ENCODE results near the gene CRYBA4.

Gene CRYBA4

DNA sequence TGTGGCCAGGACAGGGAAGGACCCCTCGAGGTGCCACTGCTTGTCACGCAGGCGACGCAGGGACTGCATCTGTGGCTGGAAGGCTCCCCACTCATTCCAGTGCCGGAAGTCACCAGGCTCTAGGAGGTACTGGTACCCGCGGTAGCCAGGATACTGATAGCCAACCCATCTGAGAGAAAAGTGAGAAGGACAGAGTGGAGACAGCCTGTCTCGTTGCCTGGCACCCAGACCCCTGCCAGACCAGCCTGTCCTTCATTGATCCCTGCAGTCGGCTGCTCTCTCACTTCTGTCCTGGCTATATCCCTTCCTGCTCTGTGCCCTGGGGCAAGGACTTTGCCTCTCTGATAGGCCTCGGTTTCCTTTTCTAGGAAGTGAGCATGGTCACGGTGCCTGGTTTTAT, 22.3 kb upstream of the CRYBA4 start:
- Histone ChIP-seq H3K9ac (ENCODE audit: low read length) (no peak overlapping the region), H3K4me2 (ENCODE audit: low read length) (no peak overlapping the region), H3K27ac (ENCODE audit: low read length) (no peak overlapping the region), H3K27me3 (ENCODE audit: low read depth, low read length) (peaks cover 32% of the 10 kb centered on the region), H3K4me1 (ENCODE audit: low read length) (no peaks in the 10 kb centered on the region), H3K79me2 (ENCODE audit: low read length) (no peaks in the 10 kb centered on the region), H3K36me3 (replicated peaks; ENCODE audit: low read depth, low read length) (no peaks in the 10 kb centered on the region), H3K9me3 (ENCODE audit: insufficient read depth, low read length) (no peaks in the 10 kb centered on the region), H2AFZ (ENCODE audit: low read depth, low read length) (no peak overlapping the region), H3K4me3 (ENCODE audit: low read length) (no peak overlapping the region), H4K20me1 (ENCODE audit: insufficient read depth, low read length) (no peaks in the 10 kb centered on the region)
- TF ChIP-seq EZH2phosphoT487 (IDR thresholded peaks at IDR 0.05; ENCODE audit: low read depth) (no peak), CTCF (IDR thresholded peaks at IDR 0.05; ENCODE audit: low read depth, low read length) (no peak)

DNA sequence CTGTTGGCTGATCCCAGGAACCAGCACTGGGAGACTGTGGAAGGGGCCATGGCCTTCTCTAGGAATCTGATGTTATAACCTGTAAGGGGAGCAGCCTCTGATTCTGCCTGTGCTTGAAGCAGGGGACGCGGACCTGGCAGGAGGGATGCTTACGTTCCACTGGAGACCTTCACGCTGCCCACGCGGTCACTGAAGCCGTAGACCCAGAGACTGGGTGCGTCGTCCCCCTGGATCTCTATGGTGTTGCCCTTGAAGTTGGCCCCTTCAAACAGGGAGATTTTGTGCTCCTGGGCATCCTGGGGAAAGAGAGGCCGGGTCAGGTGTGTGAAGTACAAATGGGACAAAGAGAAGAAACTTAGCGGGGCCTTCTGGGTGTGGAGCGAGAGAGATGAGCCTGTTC, 20.0 kb upstream of the CRYBA4 start:
- Histone ChIP-seq H3K4me2 (ENCODE audit: low read length) (no peak overlapping the region), H3K9ac (ENCODE audit: low read length) (no peak overlapping the region), H3K4me3 (ENCODE audit: low read length) (no peak overlapping the region), H3K36me3 (replicated peaks; ENCODE audit: low read depth, low read length) (no peaks in the 10 kb centered on the region), H3K79me2 (ENCODE audit: low read length) (no peaks in the 10 kb centered on the region), H3K27me3 (ENCODE audit: low read depth, low read length) (peaks cover 22% of the 10 kb centered on the region), H4K20me1 (ENCODE audit: insufficient read depth, low read length) (no peaks in the 10 kb centered on the region), H2AFZ (ENCODE audit: low read depth, low read length) (no peak overlapping the region), H3K9me3 (ENCODE audit: insufficient read depth, low read length) (no peaks in the 10 kb centered on the region), H3K4me1 (ENCODE audit: low read length) (no peaks in the 10 kb centered on the region), H3K27ac (ENCODE audit: low read length) (no peak overlapping the region)
- no peak for TF ChIP-seq EZH2phosphoT487 (IDR thresholded peaks at IDR 0.05; ENCODE audit: low read depth)
- TF ChIP-seq CTCF (IDR thresholded peaks at IDR 0.05; ENCODE audit: low read depth, low read length) = no peak

GRCh38 chr22:26602127-26602526, 19.6 kb upstream of the CRYBA4 start:
- TF ChIP-seq CTCF (IDR thresholded peaks at IDR 0.05; ENCODE audit: low read depth, low read length) (no peak), EZH2phosphoT487 (IDR thresholded peaks at IDR 0.05; ENCODE audit: low read depth) (no peak)
- H4K20me1 ChIP-seq (ENCODE audit: insufficient read depth, low read length) = no peaks in the 10 kb centered on the region
- peaks cover 18% of the 10 kb centered on the region for H3K27me3 ChIP-seq (ENCODE audit: low read depth, low read length)
- no peak overlapping the region for H3K4me2 ChIP-seq (ENCODE audit: low read length)
- no peak overlapping the region for H2AFZ ChIP-seq (ENCODE audit: low read depth, low read length)
- no peak overlapping the region for H3K27ac ChIP-seq (ENCODE audit: low read length)
- H3K36me3 ChIP-seq (replicated peaks; ENCODE audit: low read depth, low read length) = no peaks in the 10 kb centered on the region
- no peaks in the 10 kb centered on the region for H3K4me1 ChIP-seq (ENCODE audit: low read length)
- H3K79me2 ChIP-seq (ENCODE audit: low read length) = no peaks in the 10 kb centered on the region
- H3K4me3 ChIP-seq (ENCODE audit: low read length) = no peak overlapping the region
- no peaks in the 10 kb centered on the region for H3K9me3 ChIP-seq (ENCODE audit: insufficient read depth, low read length)
- H3K9ac ChIP-seq (ENCODE audit: low read length) = no peak overlapping the region

GRCh38 chr22:26604368-26604767, 17.4 kb upstream of the CRYBA4 start:
- H3K36me3 ChIP-seq (replicated peaks; ENCODE audit: low read depth, low read length) = no peaks in the 10 kb centered on the region
- no peaks in the 10 kb centered on the region for H3K79me2 ChIP-seq (ENCODE audit: low read length)
- peaks cover 21% of the 10 kb centered on the region for H3K27me3 ChIP-seq (ENCODE audit: low read depth, low read length)
- no peaks in the 10 kb centered on the region for H4K20me1 ChIP-seq (ENCODE audit: insufficient read depth, low read length)
- H2AFZ ChIP-seq (ENCODE audit: low read depth, low read length) = no peak overlapping the region
- no peak overlapping the region for H3K4me3 ChIP-seq (ENCODE audit: low read length)
- no peak overlapping the region for H3K27ac ChIP-seq (ENCODE audit: low read length)
- H3K4me2 ChIP-seq (ENCODE audit: low read length) = no peak overlapping the region
- no peaks in the 10 kb centered on the region for H3K4me1 ChIP-seq (ENCODE audit: low read length)
- TF ChIP-seq EZH2phosphoT487 (IDR thresholded peaks at IDR 0.05; ENCODE audit: low read depth) (no peak), CTCF (IDR thresholded peaks at IDR 0.05; ENCODE audit: low read depth, low read length) (no peak)
- no peaks in the 10 kb centered on the region for H3K9me3 ChIP-seq (ENCODE audit: insufficient read depth, low read length)
- H3K9ac ChIP-seq (ENCODE audit: low read length) = no peak overlapping the region

All from OCI-LY3 (cell line).